ENCODE data around the gene CT47C1.

CT47C1 gene

GRCh38 chrX:119075270-119076025 lies 2.7 kb downstream of the CT47C1 start:
- Histone ChIP-seq H3K4me3 (ENCODE audit: low read depth, low read length) (no peak overlapping the region), H3K27me3 (replicated peaks) (no peaks in the 10 kb centered on the region), H3K36me3 (replicated peaks) (no peaks in the 10 kb centered on the region), H3K27ac (no peak overlapping the region)
- in situ Hi-C loops (cut with HindIII; ENCODE audit: low pct_ligation_motif_present, low sequenced_read_pairs) = no loop called here
- no peak for TF ChIP-seq CTCF (IDR thresholded peaks at IDR 0.05; ENCODE audit: low read depth, low read length, missing control alignments)
- no peak for DNase-seq

DNA sequence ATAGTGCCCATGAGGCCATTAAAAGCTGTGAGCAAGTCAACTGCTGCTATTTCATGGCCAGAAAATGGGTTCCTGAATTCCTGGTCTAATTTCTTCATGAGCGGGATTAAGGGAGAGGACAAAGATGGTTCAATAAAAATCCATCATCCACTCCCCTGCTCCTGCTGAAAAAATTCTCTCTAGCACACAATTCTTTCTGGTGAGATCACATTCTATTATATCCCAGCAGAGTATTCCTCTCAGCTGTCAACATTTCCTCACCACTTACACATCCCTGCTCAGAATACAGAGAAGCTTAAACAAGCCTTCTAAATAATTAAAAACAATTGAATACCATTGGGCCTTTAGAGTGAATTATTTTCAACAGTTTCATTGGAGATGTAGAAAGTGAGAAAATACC lies 9.5 kb downstream of the CT47C1 start:
- no peaks in the 10 kb centered on the region for H3K27me3 ChIP-seq (replicated peaks)
- DNase-seq = no peak
- no peak for TF ChIP-seq CTCF (IDR thresholded peaks at IDR 0.05; ENCODE audit: low read depth, low read length, missing control alignments)
- no peak overlapping the region for H3K27ac ChIP-seq
- H3K4me3 ChIP-seq (ENCODE audit: low read depth, low read length) = no peak overlapping the region
- in situ Hi-C loops (cut with HindIII; ENCODE audit: low pct_ligation_motif_present, low sequenced_read_pairs) = no loop called here
- H3K36me3 ChIP-seq (replicated peaks) = no peaks in the 10 kb centered on the region

DNA sequence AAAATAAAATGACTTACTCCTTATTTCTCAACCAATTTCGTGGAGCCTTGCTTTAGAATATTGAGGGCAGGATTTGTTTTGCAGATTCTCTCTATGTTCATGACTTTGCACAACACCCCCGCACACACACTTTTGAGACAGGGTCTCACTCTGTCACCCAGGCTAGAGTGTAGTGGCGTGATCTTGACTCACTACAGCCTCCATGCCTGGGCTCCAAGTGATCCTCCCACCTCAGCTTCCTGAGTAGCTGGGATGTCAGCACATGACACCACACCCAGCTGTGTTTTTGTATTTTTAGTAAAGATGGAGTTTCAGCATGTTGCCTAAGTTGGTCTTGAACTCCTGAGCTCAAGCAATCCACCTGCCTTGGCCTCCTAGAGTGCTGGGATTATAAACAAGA lies 12.0 kb downstream of the CT47C1 start:
- no peak overlapping the region for H3K27ac ChIP-seq
- in situ Hi-C loops (cut with HindIII; ENCODE audit: low pct_ligation_motif_present, low sequenced_read_pairs) = no loop called here
- H3K4me3 ChIP-seq (ENCODE audit: low read depth, low read length) = no peak overlapping the region
- DNase-seq = no peak
- no peaks in the 10 kb centered on the region for H3K27me3 ChIP-seq (replicated peaks)
- TF ChIP-seq CTCF (IDR thresholded peaks at IDR 0.05; ENCODE audit: low read depth, low read length, missing control alignments) = no peak
- no peaks in the 10 kb centered on the region for H3K36me3 ChIP-seq (replicated peaks)

- no peak overlapping the region for H3K27ac ChIP-seq
- DNase-seq = no peak
- no peaks in the 10 kb centered on the region for H3K36me3 ChIP-seq (replicated peaks)
- in situ Hi-C loops (cut with HindIII; ENCODE audit: low pct_ligation_motif_present, low sequenced_read_pairs) = no loop called here
- no peak overlapping the region for H3K4me3 ChIP-seq (ENCODE audit: low read depth, low read length)
- no peak for TF ChIP-seq CTCF (IDR thresholded peaks at IDR 0.05; ENCODE audit: low read depth, low read length, missing control alignments)
- no peaks in the 10 kb centered on the region for H3K27me3 ChIP-seq (replicated peaks)
These were observed 14.3 kb downstream of the CT47C1 start for GRCh38 chrX:119087121-119087520.

GRCh38 chrX:119089619-119090018 lies 16.8 kb downstream of the CT47C1 start:
- H3K36me3 ChIP-seq (replicated peaks) = no peaks in the 10 kb centered on the region
- no peak for TF ChIP-seq CTCF (IDR thresholded peaks at IDR 0.05; ENCODE audit: low read depth, low read length, missing control alignments)
- DNase-seq = no peak
- in situ Hi-C loops (cut with HindIII; ENCODE audit: low pct_ligation_motif_present, low sequenced_read_pairs) = no loop called here
- H3K27ac ChIP-seq = no peak overlapping the region
- no peaks in the 10 kb centered on the region for H3K27me3 ChIP-seq (replicated peaks)
- no peak overlapping the region for H3K4me3 ChIP-seq (ENCODE audit: low read depth, low read length)

DNA sequence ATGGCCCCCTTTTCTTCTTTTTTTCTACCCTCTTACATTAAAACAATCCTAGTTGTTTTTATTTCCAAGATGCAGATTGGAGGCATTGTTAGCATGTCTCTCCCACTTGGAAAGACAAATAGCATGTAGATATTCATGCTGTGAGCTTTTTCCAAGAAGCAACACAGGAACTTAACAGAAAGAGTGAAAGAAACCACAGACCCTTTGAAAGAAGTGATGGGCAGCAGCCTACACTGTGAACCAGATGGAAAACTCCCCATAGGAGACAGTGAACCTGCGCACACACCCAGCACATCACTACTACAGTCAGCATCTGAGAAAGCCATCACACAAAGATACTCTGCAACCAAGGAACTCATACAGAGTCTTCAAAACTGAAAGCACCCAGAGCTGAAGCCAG lies 17.8 kb downstream of the CT47C1 start:
- in situ Hi-C loops (cut with HindIII; ENCODE audit: low pct_ligation_motif_present, low sequenced_read_pairs) = no loop called here
- Histone ChIP-seq H3K27ac (no peak overlapping the region), H3K4me3 (ENCODE audit: low read depth, low read length) (no peak overlapping the region), H3K27me3 (replicated peaks) (no peaks in the 10 kb centered on the region), H3K36me3 (replicated peaks) (no peaks in the 10 kb centered on the region)
- TF ChIP-seq CTCF (IDR thresholded peaks at IDR 0.05; ENCODE audit: low read depth, low read length, missing control alignments) = no peak
- no peak for DNase-seq

All from brain microvascular endothelial cell (primary cell).